ENCODE data around the gene COL5A1.
A peak's percentile ranks its signal among the peaks of the same experiment; 100 is the strongest.

COL5A1 gene

GRCh38 chr9:134728801-134729495 is 87.3 kb downstream of the COL5A1 start:
- DNase-seq (ENCODE audit: low spot score), result no peak

GRCh38 chr9:134730011-134730760 is 88.6 kb downstream of the COL5A1 start:
- DNase-seq (ENCODE audit: low spot score), result no peak

- DNase-seq (ENCODE audit: low spot score), result no peak
Measured at GRCh38 chr9:134730761-134731496, 89.3 kb downstream of the COL5A1 start.

- DNase-seq (ENCODE audit: low spot score), result no peak
Measured at GRCh38 chr9:134731497-134732391, 90.1 kb downstream of the COL5A1 start.

- DNase-seq (ENCODE audit: low spot score), result no peak
Measured at GRCh38 chr9:134732392-134733110, 90.9 kb downstream of the COL5A1 start.

GRCh38 chr9:134733480-134734232 is 92.1 kb downstream of the COL5A1 start:
- no peak for DNase-seq (ENCODE audit: low spot score)

- peak; percentile 57 for DNase-seq (ENCODE audit: low spot score)
Measured at GRCh38 chr9:134734270-134734669, 92.7 kb downstream of the COL5A1 start.

GRCh38 chr9:134735441-134736175 is 94.0 kb downstream of the COL5A1 start:
- DNase-seq (ENCODE audit: low spot score), result no peak

GRCh38 chr9:134736791-134737497 is 95.3 kb downstream of the COL5A1 start:
- DNase-seq (ENCODE audit: low spot score), result no peak

GRCh38 chr9:134737842-134738580 is 96.4 kb downstream of the COL5A1 start:
- DNase-seq (ENCODE audit: low spot score), result no peak

GRCh38 chr9:134738869-134739659 is 97.5 kb downstream of the COL5A1 start:
- peak; percentile 87 for DNase-seq (ENCODE audit: low spot score)

GRCh38 chr9:134739660-134739968 is 98.0 kb downstream of the COL5A1 start:
- no peak for DNase-seq (ENCODE audit: low spot score)

- no peak for DNase-seq (ENCODE audit: low spot score)
Measured at GRCh38 chr9:134740071-134740470, 98.5 kb downstream of the COL5A1 start.

- no peak for DNase-seq (ENCODE audit: low spot score)
Measured at GRCh38 chr9:134741846-134742245, 100.2 kb downstream of the COL5A1 start.

GRCh38 chr9:134742822-134743535 is 101.4 kb downstream of the COL5A1 start:
- no peak for DNase-seq (ENCODE audit: low spot score)

- no peak for DNase-seq (ENCODE audit: low spot score)
Measured at GRCh38 chr9:134743853-134744252, 102.2 kb downstream of the COL5A1 start.

Data from AG08396 (cell line).